GM12864 (cell line): ENCODE measurements around the gene EPS8L2.

Experiments
- DNase-seq: peaks from one replicate; pipeline ENCODE4 v3.0.0-alpha.2; 2011; ENCODE audit warnings: low read depth
- H3K4me3 ChIP-seq: 2 replicates; pipeline ENCODE4 v1.5.1; 2011; ENCODE audit warnings: mild to moderate bottlenecking, low read depth, low read length, control low read depth
- CTCF ChIP-seq: IDR thresholded peaks from 2 replicates; pipeline ENCODE4 v1.5.1; 2011; ENCODE audit warnings: low read depth, mild to moderate bottlenecking, moderate library complexity, low read length, control low read depth, inconsistent platforms; ENCODE audit errors: missing control alignments

Gene EPS8L2

GRCh38 chr11:698493-699115 is 7.4 kb upstream of the EPS8L2 start:
- no peak overlapping the region for H3K4me3 ChIP-seq
- TF ChIP-seq CTCF = no peak
- DNase-seq = no peak

- no peak for DNase-seq
- TF ChIP-seq CTCF = no peak
- no peak overlapping the region for H3K4me3 ChIP-seq
Observed at GRCh38 chr11:699116-699508, 6.9 kb upstream of the EPS8L2 start.

- TF ChIP-seq CTCF = no peak
- no peak for DNase-seq
- H3K4me3 ChIP-seq = no peak overlapping the region
Observed at GRCh38 chr11:699753-700152, 6.3 kb upstream of the EPS8L2 start.

GRCh38 chr11:701741-702461 is 4.1 kb upstream of the EPS8L2 start:
- no peak overlapping the region for H3K4me3 ChIP-seq
- DNase-seq = no peak
- TF ChIP-seq CTCF = no peak

GRCh38 chr11:702462-703461 is 3.3 kb upstream of the EPS8L2 start:
- no peak overlapping the region for H3K4me3 ChIP-seq
- no peak for DNase-seq
- no peak for TF ChIP-seq CTCF

GRCh38 chr11:703506-703905 is 2.5 kb upstream of the EPS8L2 start:
- H3K4me3 ChIP-seq = no peak overlapping the region
- TF ChIP-seq CTCF = no peak
- no peak for DNase-seq
